ENCODE measurements around the gene OSBPL7.
A peak's percentile ranks its signal among the peaks of the same experiment; 100 is the strongest.

The OSBPL7 gene

DNA sequence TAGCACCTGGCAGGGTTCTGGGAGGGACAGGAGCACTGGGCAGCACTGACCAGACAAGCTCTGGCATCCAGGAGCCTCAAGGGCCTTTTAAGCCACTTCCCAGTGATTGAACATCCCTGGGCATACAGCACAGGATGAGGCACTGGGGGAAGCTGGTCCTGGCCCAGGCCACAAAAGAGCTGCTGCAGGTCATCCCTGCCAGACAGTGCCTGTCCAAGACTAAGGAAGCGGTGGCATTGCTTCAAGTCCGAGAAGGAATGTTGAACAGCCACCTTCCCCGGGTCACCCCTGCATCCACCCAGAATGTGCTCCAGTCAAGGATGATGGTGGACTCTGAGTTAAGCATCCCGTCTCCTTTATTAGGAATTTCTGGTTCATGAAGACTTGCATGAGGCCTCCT lies 1.2 kb upstream of the OSBPL7 start:
- Histone ChIP-seq H3K9me3 (replicated peaks; ENCODE audit: insufficient read depth, low read length) (no peaks in the 10 kb centered on the region), H3K4me1 (ENCODE audit: low read length) (peaks cover 15% of the 10 kb centered on the region; the same call in 1 of the 2 replicates), H2AFZ (ENCODE audit: low read length) (no peak overlapping the region), H3K9me2 (replicated peaks; ENCODE audit: insufficient read depth, low read length) (no peaks in the 10 kb centered on the region), H3K27me3 (replicated peaks; ENCODE audit: insufficient read depth, low read length) (no peaks in the 10 kb centered on the region), H3K4me3 (ENCODE audit: low read length) (no peak overlapping the region), H3F3A (ENCODE audit: insufficient read depth, low read length) (no peaks in the 10 kb centered on the region), H3K9ac (ENCODE audit: low read length) (no peak overlapping the region), H3K36me3 (replicated peaks; ENCODE audit: insufficient read depth, low read length) (no peaks in the 10 kb centered on the region), H3K4me2 (ENCODE audit: low read depth, low read length) (peak overlapping the region; percentile 88), H4K20me1 (ENCODE audit: insufficient read depth, low read length) (no peaks in the 10 kb centered on the region), H3K27ac (ENCODE audit: low read length) (no peak overlapping the region), H3K79me2 (ENCODE audit: low read length) (peaks cover 19% of the 10 kb centered on the region)
- DNase-seq = no peak
- TF ChIP-seq EZH2phosphoT487 (IDR thresholded peaks at IDR 0.05; ENCODE audit: low read length) (no peak), EZH2 (optimal IDR thresholded peaks at IDR 0.05; ENCODE audit: low read depth, low read length) (no peak)
- TF ChIP-seq, protein P1, sequence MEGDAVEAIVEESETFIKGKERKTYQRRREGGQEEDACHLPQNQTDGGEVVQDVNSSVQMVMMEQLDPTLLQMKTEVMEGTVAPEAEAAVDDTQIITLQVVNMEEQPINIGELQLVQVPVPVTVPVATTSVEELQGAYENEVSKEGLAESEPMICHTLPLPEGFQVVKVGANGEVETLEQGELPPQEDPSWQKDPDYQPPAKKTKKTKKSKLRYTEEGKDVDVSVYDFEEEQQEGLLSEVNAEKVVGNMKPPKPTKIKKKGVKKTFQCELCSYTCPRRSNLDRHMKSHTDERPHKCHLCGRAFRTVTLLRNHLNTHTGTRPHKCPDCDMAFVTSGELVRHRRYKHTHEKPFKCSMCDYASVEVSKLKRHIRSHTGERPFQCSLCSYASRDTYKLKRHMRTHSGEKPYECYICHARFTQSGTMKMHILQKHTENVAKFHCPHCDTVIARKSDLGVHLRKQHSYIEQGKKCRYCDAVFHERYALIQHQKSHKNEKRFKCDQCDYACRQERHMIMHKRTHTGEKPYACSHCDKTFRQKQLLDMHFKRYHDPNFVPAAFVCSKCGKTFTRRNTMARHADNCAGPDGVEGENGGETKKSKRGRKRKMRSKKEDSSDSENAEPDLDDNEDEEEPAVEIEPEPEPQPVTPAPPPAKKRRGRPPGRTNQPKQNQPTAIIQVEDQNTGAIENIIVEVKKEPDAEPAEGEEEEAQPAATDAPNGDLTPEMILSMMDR (IDR thresholded peaks at IDR 0.05; ENCODE audit: low read length) = no peak

DNA sequence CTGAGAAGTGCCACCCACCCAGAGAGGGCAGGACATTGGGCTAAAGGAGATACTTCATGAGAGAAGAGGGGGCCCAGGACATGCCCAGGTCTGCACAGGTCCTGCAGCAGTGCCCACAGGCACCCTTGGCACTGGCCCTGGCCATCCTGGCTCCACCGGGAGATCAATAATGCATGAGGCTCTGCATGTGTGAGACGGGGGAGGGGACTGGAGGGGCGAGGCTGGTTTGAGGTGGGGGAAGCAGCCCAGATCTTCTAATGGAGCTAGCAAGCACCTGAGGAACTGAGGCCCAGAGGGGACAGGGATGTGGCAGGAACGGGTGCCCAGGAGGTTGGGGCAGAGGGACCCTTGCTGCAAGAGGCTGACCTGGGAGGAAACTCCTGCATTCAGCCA lies 567 bp downstream of the OSBPL7 start:
- Histone ChIP-seq H3F3A (ENCODE audit: insufficient read depth, low read length) (no peaks in the 10 kb centered on the region), H3K36me3 (replicated peaks; ENCODE audit: insufficient read depth, low read length) (no peaks in the 10 kb centered on the region), H3K27me3 (replicated peaks; ENCODE audit: insufficient read depth, low read length) (no peaks in the 10 kb centered on the region), H3K4me3 (ENCODE audit: low read length) (peak overlapping the region; percentile 91), H3K9me2 (replicated peaks; ENCODE audit: insufficient read depth, low read length) (no peaks in the 10 kb centered on the region), H3K9ac (ENCODE audit: low read length) (peak overlapping the region; percentile 76), H3K79me2 (ENCODE audit: low read length) (peaks cover 19% of the 10 kb centered on the region), H3K4me1 (ENCODE audit: low read length) (peaks cover 15% of the 10 kb centered on the region; the same call in 1 of the 2 replicates), H3K4me2 (ENCODE audit: low read depth, low read length) (peak overlapping the region; percentile 88), H3K9me3 (replicated peaks; ENCODE audit: insufficient read depth, low read length) (no peaks in the 10 kb centered on the region), H4K20me1 (ENCODE audit: insufficient read depth, low read length) (no peaks in the 10 kb centered on the region), H3K27ac (ENCODE audit: low read length) (no peak overlapping the region; the same call in 1 of the 2 replicates), H2AFZ (ENCODE audit: low read length) (peak overlapping the region; percentile 72)
- TF ChIP-seq EZH2 (optimal IDR thresholded peaks at IDR 0.05; ENCODE audit: low read depth, low read length) (no peak), EZH2phosphoT487 (IDR thresholded peaks at IDR 0.05; ENCODE audit: low read length) (no peak)
- TF ChIP-seq, protein P1 (IDR thresholded peaks at IDR 0.05; ENCODE audit: low read length) = no peak
- DNase-seq = no peak

DNA sequence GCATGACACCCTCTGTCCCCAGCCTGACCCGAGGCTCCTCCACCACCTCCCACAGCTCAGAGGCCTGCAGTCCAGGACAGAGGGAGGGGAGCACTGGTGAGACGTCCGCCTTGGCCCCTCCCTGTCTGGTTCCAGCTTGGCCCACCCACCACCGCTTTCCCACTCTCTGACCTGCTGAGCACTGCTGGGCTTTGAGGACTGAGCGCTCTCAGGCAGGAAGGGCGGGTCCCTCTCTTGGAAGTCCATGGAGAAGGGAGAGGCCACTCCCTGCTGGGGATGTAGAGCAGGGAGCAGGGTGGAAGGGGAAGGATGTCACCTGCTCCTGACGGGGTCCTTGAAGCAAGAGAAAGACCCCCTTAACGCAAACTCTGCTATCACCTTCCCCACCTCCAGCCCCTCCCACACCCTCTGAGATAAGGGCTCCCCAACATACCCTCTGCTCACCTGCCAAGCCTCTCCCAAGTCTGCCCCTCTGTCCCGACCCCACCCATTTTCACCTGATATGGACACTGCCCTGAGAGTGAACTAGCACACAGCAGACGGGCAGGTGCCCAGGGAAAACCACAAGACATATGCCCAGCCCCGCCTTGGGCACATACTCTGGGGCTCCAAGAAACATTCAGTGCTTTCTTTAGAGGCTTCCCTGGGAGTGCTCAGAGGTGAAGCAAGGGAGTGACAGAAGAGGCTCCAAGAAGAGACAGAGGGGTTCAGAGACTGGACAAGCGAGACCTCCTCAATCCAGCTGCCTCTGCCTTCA lies 1.4 kb downstream of the OSBPL7 start:
- Histone ChIP-seq H3K4me3 (ENCODE audit: low read length) (peak overlapping the region; percentile 91; the same call in 1 of the 2 replicates), H3K4me1 (ENCODE audit: low read length) (peaks cover 15% of the 10 kb centered on the region; the same call in 1 of the 2 replicates), H3K79me2 (ENCODE audit: low read length) (peaks cover 19% of the 10 kb centered on the region), H3K27ac (ENCODE audit: low read length) (no peak overlapping the region), H2AFZ (ENCODE audit: low read length) (no peak overlapping the region), H3F3A (ENCODE audit: insufficient read depth, low read length) (no peaks in the 10 kb centered on the region), H4K20me1 (ENCODE audit: insufficient read depth, low read length) (no peaks in the 10 kb centered on the region), H3K9me3 (replicated peaks; ENCODE audit: insufficient read depth, low read length) (no peaks in the 10 kb centered on the region), H3K9ac (ENCODE audit: low read length) (no peak overlapping the region), H3K9me2 (replicated peaks; ENCODE audit: insufficient read depth, low read length) (no peaks in the 10 kb centered on the region), H3K4me2 (ENCODE audit: low read depth, low read length) (peak overlapping the region; percentile 88; the same call in 1 of the 2 replicates), H3K27me3 (replicated peaks; ENCODE audit: insufficient read depth, low read length) (no peaks in the 10 kb centered on the region), H3K36me3 (replicated peaks; ENCODE audit: insufficient read depth, low read length) (no peaks in the 10 kb centered on the region)
- no peak for DNase-seq
- TF ChIP-seq EZH2 (optimal IDR thresholded peaks at IDR 0.05; ENCODE audit: low read depth, low read length) (no peak), EZH2phosphoT487 (IDR thresholded peaks at IDR 0.05; ENCODE audit: low read length) (no peak)
- TF ChIP-seq, protein P1 (IDR thresholded peaks at IDR 0.05; ENCODE audit: low read length) = no peak

All from MM.1S (cell line).